PC-3 (cell line): Measurements from ENCODE around the gene MUCL3. TPM values are rescaled to one million over a fixed set of nuclear protein-coding genes. Genes with fewer than 3 reads are reported as not detected.
"Not testable (repeated sequence)": the region's sequence is repeated elsewhere in the genome, so short reads cannot be mapped to it uniquely, and the experiment has no call there.

Experiments used
- ATAC-seq: fragments of 200-7000 bp; cut with Tn5 transposase; 2 replicates; pipeline ENCODE4 v1.9.1; 2020; ENCODE audit warnings: mild to moderate bottlenecking, moderate library complexity
- BruUV-seq: library from RNA; stranded (reverse); fragments of 400-500 nt; replicated peaks from 2 replicates; lab custom pipeline; 2021; lab: Mats Ljungman, UMichigan
- CTCF ChIA-PET: fragments of 300-600 bp; sonication (Branson Sonifier 250); formaldehyde crosslinking; loops from one replicate; lab custom pipeline; 2022; ENCODE audit warnings: antibody characterized with exemption; lab: Charles Lee
- POLR2A ChIA-PET: fragments of 300-600 bp; sonication (Branson Sonifier 250); formaldehyde crosslinking; loops from one replicate; lab custom pipeline; 2022; ENCODE audit warnings: antibody characterized with exemption; ENCODE audit not compliant: unreplicated experiment; lab: Charles Lee
- DNase-seq: peaks from one replicate; pipeline ENCODE4 v3.0.0-alpha.2; 2015
- H2AFZ ChIP-seq: fragments of 300-600 bp; sonication (generic); 2 replicates; pipeline ENCODE4 v1.6.0; 2016; ENCODE audit warnings: antibody characterized with exemption, low read length
- H3F3A ChIP-seq: fragments of 300-600 bp; sonication (generic); one replicate; pipeline ENCODE4 v1.6.0; 2017; ENCODE audit warnings: antibody characterized with exemption, low read length, control low read depth, mild to moderate bottlenecking; ENCODE audit not compliant: unreplicated experiment
- H3K27ac ChIP-seq: fragments of 300-600 bp; sonication (generic); 2 replicates; pipeline ENCODE4 v1.5.1; 2016; ENCODE audit warnings: mild to moderate bottlenecking, low read length
- H3K27me3 ChIP-seq: fragments of 300-600 bp; sonication (generic); 2 replicates; pipeline ENCODE4 v1.6.1; 2016; ENCODE audit warnings: low read length, mixed read lengths
- H3K36me3 ChIP-seq: fragments of 300-600 bp; sonication (generic); 2 replicates; pipeline ENCODE4 v1.6.1; 2016; ENCODE audit warnings: low read depth, mixed run types, low read length, mixed read lengths
- H3K4me1 ChIP-seq: fragments of 300-600 bp; sonication (generic); 2 replicates; pipeline ENCODE4 v1.5.1; 2016; ENCODE audit warnings: low read length; ENCODE audit not compliant: insufficient read depth
- H3K4me2 ChIP-seq: fragments of 300-600 bp; sonication (generic); 2 replicates; pipeline ENCODE4 v1.6.0; 2016; ENCODE audit warnings: low read length
- H3K4me3 ChIP-seq: fragments of 300-600 bp; sonication (generic); 2 replicates; pipeline ENCODE4 v1.5.1; 2016; ENCODE audit warnings: mild to moderate bottlenecking, low read length, mixed read lengths
- H3K79me2 ChIP-seq: fragments of 300-600 bp; sonication (generic); 2 replicates; pipeline ENCODE4 v1.6.1; 2017; ENCODE audit warnings: low read length, mixed read lengths
- H3K9ac ChIP-seq: fragments of 300-600 bp; sonication (generic); 2 replicates; pipeline ENCODE4 v1.6.0; 2016; ENCODE audit warnings: mild to moderate bottlenecking, low read length
- H3K9me2 ChIP-seq: fragments of 300-600 bp; sonication (generic); replicated peaks from 2 replicates; pipeline ENCODE4 v1.6.1; 2016; ENCODE audit warnings: mixed run types, low read length, mixed read lengths
- H3K9me3 ChIP-seq: fragments of 300-600 bp; sonication (generic); 2 replicates; pipeline ENCODE4 v1.6.1; 2016; ENCODE audit warnings: low read length, mixed read lengths
- H4K20me1 ChIP-seq: fragments of 300-600 bp; sonication (generic); 2 replicates; pipeline ENCODE4 v1.6.1; 2016; ENCODE audit warnings: low read length, mixed read lengths
- EZH2 ChIP-seq: fragments of 300-600 bp; sonication (generic); IDR thresholded peaks from one replicate; pipeline ENCODE4 v1.6.1; 2017; ENCODE audit warnings: antibody characterized with exemption, mild to moderate bottlenecking, low read length; ENCODE audit not compliant: unreplicated experiment
- EZH2phosphoT487 ChIP-seq: fragments of 300-600 bp; sonication (generic); IDR thresholded peaks from 2 replicates; pipeline ENCODE4 v1.6.1; 2018; ENCODE audit warnings: mild to moderate bottlenecking, antibody characterized with exemption, low read length, borderline replicate concordance
- intact Hi-C: fragments of 100-400 bp; cut with micrococcal nuclease; formaldehyde crosslinking; loops from 2 replicates; pipeline ENCODE4 v1.9.0; 2023
- total RNA-seq: library from RNA; depleted of rRNA; stranded (reverse); fragments of >200 nt; gene quantifications from 2 replicates; pipeline ENCODE4 v1.2.3, GENCODE V29; 2014
- TF ChIP-seq, protein P1 (sequence below): fragments of 300-600 bp; sonication (generic); conservative IDR thresholded peaks from 2 replicates; pipeline ENCODE4 v1.5.1; 2017; ENCODE audit warnings: antibody characterized with exemption, low read depth, mild to moderate bottlenecking, low read length

The MUCL3 gene
- total RNA-seq, 1 experiment from 2014 or later = 0.04 TPM

DNA sequence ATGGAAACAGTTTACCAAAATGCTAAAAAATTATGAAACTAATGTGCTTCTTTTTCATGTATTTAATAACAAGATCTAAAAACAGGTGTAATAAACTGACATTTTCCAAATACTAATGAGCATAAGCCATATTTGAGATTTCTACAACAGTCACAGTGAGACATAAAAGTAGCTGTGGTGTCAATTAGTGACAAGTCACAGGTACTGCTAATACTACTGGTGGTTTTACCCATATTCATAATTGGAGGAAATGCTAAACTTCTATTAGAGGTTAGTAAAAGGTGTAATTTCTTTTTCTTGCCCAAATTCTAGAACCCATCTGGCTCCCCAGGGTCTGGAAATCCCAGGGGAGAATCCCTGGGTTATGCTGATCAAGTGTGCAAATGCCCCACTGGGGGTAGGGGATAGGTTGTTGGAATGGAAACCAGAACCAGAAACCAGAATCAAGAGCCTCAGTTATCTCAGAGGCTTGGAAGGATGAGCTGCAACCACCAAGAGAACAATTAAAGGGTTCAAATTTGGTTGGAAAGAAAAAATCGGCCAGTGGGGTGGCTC lies 39.8 kb upstream of the MUCL3 start:
- ChIA-PET POLR2A (interaction anchor here (0.5 kb wide), 1 partner anchor 169 kb away, joined by 3 read pairs; no protein-coding TSS in a partner anchor), CTCF (no interaction called here)
- Histone ChIP-seq H4K20me1 (no peaks in the 10 kb centered on the region), H3K36me3 (peaks cover 26% of the 10 kb centered on the region), H3K9me3 (no peaks in the 10 kb centered on the region), H3K27ac (no peak overlapping the region), H3K79me2 (no peaks in the 10 kb centered on the region), H3K9me2 (no peaks in the 10 kb centered on the region), H3K4me2 (no peak overlapping the region), H3K27me3 (no peaks in the 10 kb centered on the region), H3K9ac (no peak overlapping the region), H3F3A (no peaks in the 10 kb centered on the region), H2AFZ (no peak overlapping the region), H3K4me1 (no peaks in the 10 kb centered on the region), H3K4me3 (no peak overlapping the region)
- DNase-seq = no peak
- BruUV-seq = no TSS peak
- TF ChIP-seq, protein P1, sequence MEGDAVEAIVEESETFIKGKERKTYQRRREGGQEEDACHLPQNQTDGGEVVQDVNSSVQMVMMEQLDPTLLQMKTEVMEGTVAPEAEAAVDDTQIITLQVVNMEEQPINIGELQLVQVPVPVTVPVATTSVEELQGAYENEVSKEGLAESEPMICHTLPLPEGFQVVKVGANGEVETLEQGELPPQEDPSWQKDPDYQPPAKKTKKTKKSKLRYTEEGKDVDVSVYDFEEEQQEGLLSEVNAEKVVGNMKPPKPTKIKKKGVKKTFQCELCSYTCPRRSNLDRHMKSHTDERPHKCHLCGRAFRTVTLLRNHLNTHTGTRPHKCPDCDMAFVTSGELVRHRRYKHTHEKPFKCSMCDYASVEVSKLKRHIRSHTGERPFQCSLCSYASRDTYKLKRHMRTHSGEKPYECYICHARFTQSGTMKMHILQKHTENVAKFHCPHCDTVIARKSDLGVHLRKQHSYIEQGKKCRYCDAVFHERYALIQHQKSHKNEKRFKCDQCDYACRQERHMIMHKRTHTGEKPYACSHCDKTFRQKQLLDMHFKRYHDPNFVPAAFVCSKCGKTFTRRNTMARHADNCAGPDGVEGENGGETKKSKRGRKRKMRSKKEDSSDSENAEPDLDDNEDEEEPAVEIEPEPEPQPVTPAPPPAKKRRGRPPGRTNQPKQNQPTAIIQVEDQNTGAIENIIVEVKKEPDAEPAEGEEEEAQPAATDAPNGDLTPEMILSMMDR = no peak
- TF ChIP-seq EZH2phosphoT487 (no peak), EZH2 (no peak)
- intact Hi-C loops = no loop called here
- ATAC-seq = no peak

DNA sequence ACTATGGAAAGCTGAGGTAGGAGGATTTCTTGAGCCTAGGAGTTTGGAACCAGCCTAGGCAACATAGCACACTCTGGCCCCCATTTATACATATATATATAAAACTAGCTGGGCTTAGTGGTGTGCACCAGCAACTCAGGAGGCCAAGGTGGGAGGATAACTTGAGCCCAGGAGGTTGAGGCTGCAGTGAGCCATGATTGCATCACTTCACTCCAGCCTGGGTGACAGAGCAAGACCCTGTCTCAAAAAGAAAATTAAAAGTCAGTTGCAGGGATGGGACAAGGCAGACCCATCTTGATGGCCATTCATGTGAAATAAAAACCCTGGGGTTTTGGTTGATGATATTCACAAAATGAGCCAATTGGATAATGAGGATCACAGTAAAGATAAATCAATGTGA lies 39.3 kb upstream of the MUCL3 start:
- H3K79me2 ChIP-seq = no peaks in the 10 kb centered on the region
- no peaks in the 10 kb centered on the region for H4K20me1 ChIP-seq
- H3K9me3 ChIP-seq = no peaks in the 10 kb centered on the region
- no peaks in the 10 kb centered on the region for H3K4me1 ChIP-seq
- no peak for ATAC-seq
- H3K27me3 ChIP-seq = no peaks in the 10 kb centered on the region
- H3K4me3 ChIP-seq = no peak overlapping the region
- TF ChIP-seq EZH2phosphoT487 (no peak), EZH2 (no peak)
- TF ChIP-seq, protein P1 = no peak
- CTCF ChIA-PET = interaction anchor here (0.7 kb wide), 1 partner anchor 201 kb away, joined by 5 read pairs; no protein-coding TSS in a partner anchor
- no peaks in the 10 kb centered on the region for H3K9me2 ChIP-seq
- no peak for DNase-seq
- H3K4me2 ChIP-seq = no peak overlapping the region
- no TSS peak for BruUV-seq
- POLR2A ChIA-PET = interaction anchor here (0.5 kb wide), 1 partner anchor 169 kb away, joined by 3 read pairs; no protein-coding TSS in a partner anchor
- no peak overlapping the region for H3K9ac ChIP-seq
- H3K27ac ChIP-seq = no peak overlapping the region
- no peaks in the 10 kb centered on the region for H3F3A ChIP-seq
- no peak overlapping the region for H2AFZ ChIP-seq
- peaks cover 24% of the 10 kb centered on the region for H3K36me3 ChIP-seq
- intact Hi-C loops = no loop called here

DNA sequence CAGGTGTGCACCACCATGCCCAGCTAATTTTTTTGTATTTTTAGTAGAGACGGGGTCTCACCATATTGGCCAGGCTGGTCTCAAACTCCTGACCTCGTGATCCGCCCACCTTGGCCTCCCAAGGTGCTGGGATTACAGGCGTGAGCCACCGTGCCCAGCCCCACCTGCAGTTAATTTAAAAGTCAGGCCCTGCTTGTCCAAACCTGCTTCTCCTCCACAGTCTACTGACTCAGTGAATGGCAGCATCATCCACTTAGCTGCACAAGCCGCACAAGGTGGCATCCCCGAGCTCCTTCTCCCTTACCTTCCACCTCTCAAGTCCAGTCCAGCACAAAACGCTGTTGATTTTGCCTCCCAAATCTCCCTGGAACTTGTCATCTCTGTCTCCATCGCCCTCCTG lies 38.6 kb upstream of the MUCL3 start:
- H4K20me1 ChIP-seq, intact Hi-C loops, H3K9me3 ChIP-seq, H3K9me2 ChIP-seq, H2AFZ ChIP-seq, H3K4me2 ChIP-seq, POLR2A ChIA-PET, CTCF ChIA-PET, H3K27me3 ChIP-seq, H3K4me1 ChIP-seq, H3K79me2 ChIP-seq, H3K27ac ChIP-seq, H3K9ac ChIP-seq, DNase-seq, ATAC-seq, H3K4me3 ChIP-seq, BruUV-seq, H3F3A ChIP-seq: not testable (repeated sequence)
- peaks cover 24% of the 10 kb centered on the region for H3K36me3 ChIP-seq
